Panc1 (cell line): ENCODE data around the gene USP40.

Experiments
- CTCF ChIP-seq: fragments of 450-650 bp; IDR thresholded peaks from 2 replicates; pipeline ENCODE4 v1.5.1; 2017; ENCODE audit warnings: mild to moderate bottlenecking
- POLR2AphosphoS5 ChIP-seq: IDR thresholded peaks from 2 replicates; pipeline ENCODE4 v1.6.1; 2012; ENCODE audit warnings: mild to moderate bottlenecking, low read depth, low read length, moderate library complexity
- REST ChIP-seq, 2 experiments: IDR thresholded peaks; 2 replicates each; pipeline ENCODE4 v1.6.1; 2011 to 2012; ENCODE audit warnings: low read depth in 2 of 2, control low read depth in 1 of 2, low read length in 1 of 2, mild to moderate bottlenecking in 1 of 2, moderate library complexity in 1 of 2; ENCODE audit not compliant: insufficient read depth in 1 of 2
- TCF7L2 ChIP-seq: IDR thresholded peaks from 2 replicates; pipeline ENCODE4 v1.6.1; 2011; ENCODE audit warnings: mild to moderate bottlenecking, low read depth, low read length, inconsistent platforms

GRCh38 chr2:233451950-233452349 lies 114.6 kb downstream of the USP40 start:
- TF ChIP-seq CTCF (no peak), POLR2AphosphoS5 (no peak), REST (IDR thresholded peaks at IDR 0.05; ENCODE audit: insufficient read depth in 1 of 2, low read depth in 2 of 2, low read length in 1 of 2) (no peak), TCF7L2 (no peak)
